DOHH2 (cell line): ENCODE data around the gene PDE4C.
A peak's percentile ranks its signal among the peaks of the same experiment; 100 is the strongest.

Experiments
- H3F3A ChIP-seq: fragments of 200-600 bp; sonication (generic), shearing (Covaris generic); 2 replicates; pipeline ENCODE4 v1.6.0; 2016; ENCODE audit warnings: antibody characterized with exemption, mild to moderate bottlenecking; ENCODE audit not compliant: control insufficient read depth, insufficient read depth
- H3K27ac ChIP-seq: fragments of 200-600 bp; sonication (generic); 2 replicates; pipeline ENCODE4 v1.5.1; 2014; ENCODE audit warnings: low read depth, mild to moderate bottlenecking, low read length, moderate library complexity
- H3K27me3 ChIP-seq: fragments of 200-600 bp; sonication (generic); 2 replicates; pipeline ENCODE4 v1.6.1; 2014; ENCODE audit warnings: mild to moderate bottlenecking, low read length, mixed read lengths; ENCODE audit not compliant: control insufficient read depth
- H3K36me3 ChIP-seq: fragments of 200-600 bp; sonication (generic); 2 replicates; pipeline ENCODE4 v1.6.1; 2014; ENCODE audit warnings: mild to moderate bottlenecking, low read length, moderate library complexity, mixed read lengths; ENCODE audit not compliant: control insufficient read depth
- H3K4me1 ChIP-seq: fragments of 200-600 bp; sonication (generic); 2 replicates; pipeline ENCODE4 v1.6.1; 2014; ENCODE audit warnings: mild to moderate bottlenecking, low read length, mixed read lengths; ENCODE audit not compliant: control insufficient read depth
- H3K4me2 ChIP-seq: fragments of 200-600 bp; sonication (generic); 2 replicates; pipeline ENCODE4 v1.6.0; 2014; ENCODE audit warnings: mild to moderate bottlenecking, low read length, moderate library complexity
- H3K4me3 ChIP-seq: fragments of 200-600 bp; sonication (generic); 2 replicates; pipeline ENCODE4 v1.5.1; 2014; ENCODE audit warnings: mild to moderate bottlenecking, low read length, mixed read lengths
- H3K79me2 ChIP-seq: fragments of 200-600 bp; sonication (generic); 2 replicates; pipeline ENCODE4 v1.6.1; 2014; ENCODE audit warnings: mild to moderate bottlenecking, low read length, mixed read lengths; ENCODE audit not compliant: control insufficient read depth
- H3K9me2 ChIP-seq: fragments of 200-600 bp; sonication (generic); replicated peaks from 2 replicates; pipeline ENCODE4 v1.6.1; 2014; ENCODE audit warnings: mild to moderate bottlenecking, low read length, mixed read lengths; ENCODE audit not compliant: control insufficient read depth
- H3K9me3 ChIP-seq: fragments of 200-600 bp; sonication (generic); 2 replicates; pipeline ENCODE4 v1.6.1; 2014; ENCODE audit warnings: antibody characterized with exemption, low read length, mixed read lengths; ENCODE audit not compliant: control insufficient read depth, insufficient read depth
- H4K20me1 ChIP-seq: fragments of 200-600 bp; sonication (generic); 2 replicates; pipeline ENCODE4 v1.6.0; 2014; ENCODE audit warnings: low read depth, mild to moderate bottlenecking, antibody characterized with exemption, low read length, moderate library complexity; ENCODE audit not compliant: control insufficient read depth, insufficient read depth
- EZH2phosphoT487 ChIP-seq: fragments of 200-600 bp; sonication (generic); IDR thresholded peaks from 2 replicates; pipeline ENCODE4 v1.6.1; 2017; ENCODE audit warnings: borderline replicate concordance, mild to moderate bottlenecking, antibody characterized with exemption, low read length, moderate library complexity, mixed read lengths
- TF ChIP-seq, protein P1 (sequence below): fragments of 200-600 bp; sonication (generic); IDR thresholded peaks from one replicate; pipeline ENCODE4 v1.5.1; 2014; ENCODE audit warnings: antibody characterized with exemption, mild to moderate bottlenecking, low read depth, low read length; ENCODE audit not compliant: poor library complexity, severe bottlenecking

Gene PDE4C

DNA sequence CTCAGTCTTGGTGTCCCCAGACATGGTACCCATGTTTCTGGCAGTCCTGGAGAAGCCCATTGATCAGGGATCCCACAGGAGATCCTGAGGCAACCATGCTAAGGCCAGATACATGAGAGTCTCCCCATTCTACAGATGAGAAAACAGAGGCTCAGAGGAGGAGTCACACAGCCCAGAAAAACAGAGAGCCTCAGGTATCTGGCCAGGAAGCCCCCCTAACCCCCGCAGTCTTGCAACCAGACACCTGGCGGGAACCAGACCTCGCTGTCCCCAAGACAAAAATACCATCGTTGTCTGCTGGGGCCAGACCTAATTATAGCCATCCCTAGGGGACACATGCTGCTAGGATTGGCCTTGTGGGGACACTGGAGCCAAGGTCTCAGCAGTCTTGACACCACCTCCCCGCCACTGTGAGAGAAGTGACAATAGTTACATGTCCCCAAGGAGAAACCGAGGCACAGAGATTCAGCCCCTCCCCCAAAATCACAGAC lies 1.6 kb upstream of the PDE4C start:
- Histone ChIP-seq H3K9me2 (no peaks in the 10 kb centered on the region), H4K20me1 (peaks cover 4% of the 10 kb centered on the region; the same call in 1 of the 2 replicates), H3K27ac (no peak overlapping the region), H3K27me3 (peaks cover 30% of the 10 kb centered on the region), H3K79me2 (no peaks in the 10 kb centered on the region), H3K36me3 (no peaks in the 10 kb centered on the region), H3F3A (peaks cover 11% of the 10 kb centered on the region), H3K4me3 (no peak overlapping the region), H3K9me3 (no peaks in the 10 kb centered on the region), H3K4me2 (0 out of 2 replicates have a peak overlapping the region, but pooled peaks have one; percentile 9), H3K4me1 (peaks cover 70% of the 10 kb centered on the region)
- TF ChIP-seq, protein P1, sequence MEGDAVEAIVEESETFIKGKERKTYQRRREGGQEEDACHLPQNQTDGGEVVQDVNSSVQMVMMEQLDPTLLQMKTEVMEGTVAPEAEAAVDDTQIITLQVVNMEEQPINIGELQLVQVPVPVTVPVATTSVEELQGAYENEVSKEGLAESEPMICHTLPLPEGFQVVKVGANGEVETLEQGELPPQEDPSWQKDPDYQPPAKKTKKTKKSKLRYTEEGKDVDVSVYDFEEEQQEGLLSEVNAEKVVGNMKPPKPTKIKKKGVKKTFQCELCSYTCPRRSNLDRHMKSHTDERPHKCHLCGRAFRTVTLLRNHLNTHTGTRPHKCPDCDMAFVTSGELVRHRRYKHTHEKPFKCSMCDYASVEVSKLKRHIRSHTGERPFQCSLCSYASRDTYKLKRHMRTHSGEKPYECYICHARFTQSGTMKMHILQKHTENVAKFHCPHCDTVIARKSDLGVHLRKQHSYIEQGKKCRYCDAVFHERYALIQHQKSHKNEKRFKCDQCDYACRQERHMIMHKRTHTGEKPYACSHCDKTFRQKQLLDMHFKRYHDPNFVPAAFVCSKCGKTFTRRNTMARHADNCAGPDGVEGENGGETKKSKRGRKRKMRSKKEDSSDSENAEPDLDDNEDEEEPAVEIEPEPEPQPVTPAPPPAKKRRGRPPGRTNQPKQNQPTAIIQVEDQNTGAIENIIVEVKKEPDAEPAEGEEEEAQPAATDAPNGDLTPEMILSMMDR = no peak
- TF ChIP-seq EZH2phosphoT487 = no peak

DNA sequence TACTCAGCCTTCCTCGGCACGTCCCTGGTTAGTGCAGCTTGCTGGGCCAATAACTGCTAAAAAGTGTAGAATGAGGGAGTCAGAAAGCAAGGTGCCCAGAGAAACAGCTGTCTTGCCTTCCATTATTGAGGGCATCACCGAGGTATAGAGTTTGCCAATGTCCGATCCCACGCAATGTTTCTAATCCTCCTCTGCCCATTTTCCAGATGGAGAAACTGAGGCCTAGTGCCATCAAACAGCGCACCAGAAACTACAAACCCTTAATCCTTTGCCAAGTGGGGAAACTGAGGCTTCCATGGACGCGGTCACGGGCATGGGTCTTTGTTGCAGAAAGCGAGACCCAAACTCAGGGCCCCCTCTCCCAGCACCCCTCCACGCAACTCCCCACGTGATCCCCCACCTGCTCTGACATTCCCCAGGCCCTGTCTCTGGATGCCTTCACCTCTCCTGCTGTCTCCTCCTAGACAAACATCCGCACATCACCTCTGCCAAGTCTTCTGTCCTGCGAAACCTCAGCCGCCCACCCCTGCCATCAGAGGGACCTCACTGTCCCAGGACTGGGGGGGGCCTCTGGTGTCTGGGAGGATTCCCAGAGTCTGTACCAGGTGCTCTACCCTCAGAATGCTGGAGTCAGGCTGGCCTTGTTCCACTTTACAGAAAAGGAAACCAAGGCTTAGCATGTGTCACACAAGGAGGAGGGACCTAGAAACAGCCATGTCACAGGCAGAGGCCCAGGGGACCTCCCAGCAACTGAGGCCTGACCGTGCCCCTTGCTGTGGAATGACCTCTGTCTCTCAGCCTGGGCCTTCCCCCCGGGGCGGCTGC lies 930 bp upstream of the PDE4C start:
- Histone ChIP-seq H3K4me2 (0 out of 2 replicates have a peak overlapping the region, but pooled peaks have one; percentile 9), H3K4me1 (peaks cover 63% of the 10 kb centered on the region), H3K36me3 (no peaks in the 10 kb centered on the region), H3K9me3 (no peaks in the 10 kb centered on the region), H4K20me1 (peaks cover 4% of the 10 kb centered on the region; the same call in 1 of the 2 replicates), H3K79me2 (no peaks in the 10 kb centered on the region), H3K4me3 (no peak overlapping the region), H3K9me2 (no peaks in the 10 kb centered on the region), H3K27me3 (peaks cover 32% of the 10 kb centered on the region), H3K27ac (no peak overlapping the region), H3F3A (peaks cover 11% of the 10 kb centered on the region)
- no peak for TF ChIP-seq EZH2phosphoT487

DNA sequence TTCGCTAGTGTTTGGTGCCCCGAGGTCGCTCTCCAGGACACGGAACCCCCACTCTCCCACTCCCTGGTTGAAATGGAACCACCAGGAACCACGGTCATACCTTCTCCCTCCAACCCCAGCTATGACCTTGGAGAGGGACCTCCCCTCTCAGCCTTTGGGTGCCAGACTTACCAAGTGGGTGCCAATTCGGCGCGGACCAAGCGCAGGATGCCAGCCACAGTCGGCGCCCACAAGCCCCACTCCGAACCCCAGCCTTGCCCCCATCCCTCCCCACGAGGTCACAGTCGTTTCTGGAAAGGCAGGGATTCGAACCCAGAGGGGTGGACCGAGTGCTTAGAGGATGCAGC lies 910 bp downstream of the PDE4C start:
- H3K9me3 ChIP-seq = no peaks in the 10 kb centered on the region
- H3K4me1 ChIP-seq = peaks cover 45% of the 10 kb centered on the region
- peaks cover 7% of the 10 kb centered on the region for H3F3A ChIP-seq
- no peak overlapping the region for H3K27ac ChIP-seq
- TF ChIP-seq, protein P1 = no peak
- no peak for TF ChIP-seq EZH2phosphoT487
- H3K79me2 ChIP-seq = no peaks in the 10 kb centered on the region
- peak overlapping the region; percentile 66; the same call in 1 of the 2 replicates for H3K4me2 ChIP-seq
- peaks cover 41% of the 10 kb centered on the region for H3K27me3 ChIP-seq
- H3K4me3 ChIP-seq = peak overlapping the region; percentile 72
- peaks cover 4% of the 10 kb centered on the region; the same call in 1 of the 2 replicates for H4K20me1 ChIP-seq
- H3K36me3 ChIP-seq = no peaks in the 10 kb centered on the region
- no peaks in the 10 kb centered on the region for H3K9me2 ChIP-seq
